Measurements from ENCODE around the gene MAPK12. TPM values are rescaled to one million over a fixed set of nuclear protein-coding genes. Genes with fewer than 3 reads are reported as not detected.
A peak's percentile ranks its signal among the peaks of the same experiment; 100 is the strongest.

Gene MAPK12
- total and polyA plus RNA-seq, 9 of the 15 experiments (the other 6 are each of a cell fraction or from before 2014, with no cell fraction given): 0.79 to 71.5 (median 32.8) TPM

DNA sequence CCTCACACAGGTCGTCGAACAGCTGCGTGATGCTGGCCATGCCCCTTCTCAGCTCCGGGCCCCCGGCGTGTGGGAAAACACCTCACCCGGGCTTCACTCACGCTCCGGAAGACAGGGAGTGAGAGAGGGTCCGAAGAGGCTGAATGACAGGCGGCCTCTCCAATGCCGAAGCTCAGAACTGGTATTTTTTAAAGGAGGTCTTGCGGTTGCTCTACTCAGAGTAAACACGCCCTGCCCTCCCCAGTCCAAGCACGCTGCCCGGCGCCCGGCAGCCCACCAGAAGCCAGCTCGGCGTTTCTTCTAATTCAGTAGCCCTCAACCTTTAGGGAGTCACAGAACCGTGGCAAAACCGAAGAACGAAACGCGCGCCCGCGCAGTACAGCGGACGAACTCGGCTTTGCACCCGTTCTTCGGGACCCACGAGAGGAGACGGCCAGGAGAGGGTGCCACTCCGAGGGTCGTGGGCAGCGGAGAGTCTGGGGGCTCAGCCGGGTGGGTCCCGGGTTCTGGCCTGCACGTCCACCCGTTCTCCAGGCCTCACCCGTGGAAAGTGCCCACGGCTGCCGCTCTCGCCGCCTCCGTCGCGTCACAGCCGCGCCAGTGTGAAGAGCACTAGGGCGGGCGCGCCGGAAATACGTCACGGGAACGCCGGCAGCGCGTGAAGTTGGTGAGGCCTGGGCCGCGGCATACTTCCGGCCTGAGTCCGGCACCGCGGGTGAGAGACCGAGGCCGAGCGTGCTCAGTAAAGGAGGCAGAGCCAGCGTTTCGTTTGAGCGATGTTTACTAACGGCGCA, 16.9 kb downstream of the MAPK12 start, which contains the start of gene TUBGCP6 (continued):
- TF ChIP-seq SIN3A (IDR thresholded peaks at IDR 0.05; ENCODE audit: borderline replicate concordance in 2 of 2, control insufficient read depth in 1 of 2, low read depth in 2 of 2, low read length in 2 of 2) (peak; percentile 55 to 87; a peak in 2 of 4 replicates), RBBP5 (IDR thresholded peaks at IDR 0.05; ENCODE audit: borderline replicate concordance, insufficient read depth, low read length, poor library complexity, severe bottlenecking) (peak; percentile 91), HNRNPLL (IDR thresholded peaks at IDR 0.05; ENCODE audit: low read depth, low read length, poor library complexity, severe bottlenecking) (peak; percentile 19), BHLHE40 (IDR thresholded peaks at IDR 0.05; ENCODE audit: low read length) (0 out of 2 replicates have a peak, but pooled peaks have one; percentile 6), THRAP3 (IDR thresholded peaks at IDR 0.05; ENCODE audit: borderline replicate concordance) (no peak), NCOA4 (IDR thresholded peaks at IDR 0.05; ENCODE audit: partially characterized antibody) (no peak), NR2C2 (CRISPR knock-in tag; IDR thresholded peaks at IDR 0.05) (0 out of 2 replicates have a peak, but pooled peaks have one; percentile 49), NR2C2 (tag; IDR thresholded peaks at IDR 0.05) (peak; percentile 40; the same call in 1 of the 2 replicates), NFIC (IDR thresholded peaks at IDR 0.05) (peak; percentile 38), TFAM (CRISPR knock-in tag; conservative IDR thresholded peaks at IDR 0.05) (no peak), GABPA (tag; conservative IDR thresholded peaks at IDR 0.05; ENCODE audit: low read depth) (peak; percentile 98), KAT7 (CRISPR knock-in tag; IDR thresholded peaks at IDR 0.05; ENCODE audit: borderline replicate concordance) (0 out of 2 replicates have a peak, but pooled peaks have one; percentile 28), PHF21A (IDR thresholded peaks at IDR 0.05; ENCODE audit: borderline replicate concordance, low read depth) (no peak), NR4A1 (CRISPR knock-in tag; IDR thresholded peaks at IDR 0.05) (no peak), NR4A1 (tag; IDR thresholded peaks at IDR 0.05) (no peak), TBP (optimal IDR thresholded peaks at IDR 0.05; ENCODE audit: low read depth, low read length) (peak; percentile 60), CBFA2T3 (IDR thresholded peaks at IDR 0.05) (no peak), ZNF436 (CRISPR knock-in tag; IDR thresholded peaks at IDR 0.05) (no peak), SAFB (IDR thresholded peaks at IDR 0.05; ENCODE audit: borderline replicate concordance, low read depth, low read length) (peak; percentile 78), ZKSCAN8 (CRISPR knock-in tag; IDR thresholded peaks at IDR 0.05) (no peak), HIVEP1 (CRISPR knock-in tag; IDR thresholded peaks at IDR 0.05) (no peak), CXXC5 (CRISPR knock-in tag; IDR thresholded peaks at IDR 0.05) (peak; percentile 95), KDM5B (IDR thresholded peaks at IDR 0.05; ENCODE audit: insufficient replicate concordance, low read depth, low read length) (peak; percentile 65), FOXA1 (IDR thresholded peaks at IDR 0.05; ENCODE audit: borderline replicate concordance) (no peak)
- TF ChIP-seq, protein P1, sequence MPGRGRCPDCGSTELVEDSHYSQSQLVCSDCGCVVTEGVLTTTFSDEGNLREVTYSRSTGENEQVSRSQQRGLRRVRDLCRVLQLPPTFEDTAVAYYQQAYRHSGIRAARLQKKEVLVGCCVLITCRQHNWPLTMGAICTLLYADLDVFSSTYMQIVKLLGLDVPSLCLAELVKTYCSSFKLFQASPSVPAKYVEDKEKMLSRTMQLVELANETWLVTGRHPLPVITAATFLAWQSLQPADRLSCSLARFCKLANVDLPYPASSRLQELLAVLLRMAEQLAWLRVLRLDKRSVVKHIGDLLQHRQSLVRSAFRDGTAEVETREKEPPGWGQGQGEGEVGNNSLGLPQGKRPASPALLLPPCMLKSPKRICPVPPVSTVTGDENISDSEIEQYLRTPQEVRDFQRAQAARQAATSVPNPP (IDR thresholded peaks at IDR 0.05; ENCODE audit: borderline replicate concordance, insufficient read depth, insufficient read length): no peak
